ENCODE measurements around the gene TRIM29.

DNA sequence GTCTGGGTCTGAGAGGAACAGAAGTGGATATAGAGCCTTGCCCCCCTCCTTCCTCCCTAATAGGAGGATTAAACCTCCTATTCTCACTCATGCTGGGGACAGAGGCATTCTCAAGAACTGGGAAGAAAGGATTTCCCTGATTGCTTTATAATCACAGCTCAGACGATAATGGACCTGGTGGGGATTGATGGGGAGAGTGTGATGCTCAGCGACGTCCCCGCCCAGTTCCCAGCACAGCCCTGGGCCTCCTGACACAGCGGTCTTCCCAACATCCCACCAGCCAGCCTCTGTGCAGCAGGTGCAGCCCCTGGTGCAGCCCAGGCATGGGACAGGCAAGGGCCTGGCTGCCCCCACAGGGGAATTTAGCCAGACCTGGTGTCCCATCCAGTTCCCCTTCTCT lies 28.4 kb downstream of the TRIM29 start:
- TF ChIP-seq, protein P1, sequence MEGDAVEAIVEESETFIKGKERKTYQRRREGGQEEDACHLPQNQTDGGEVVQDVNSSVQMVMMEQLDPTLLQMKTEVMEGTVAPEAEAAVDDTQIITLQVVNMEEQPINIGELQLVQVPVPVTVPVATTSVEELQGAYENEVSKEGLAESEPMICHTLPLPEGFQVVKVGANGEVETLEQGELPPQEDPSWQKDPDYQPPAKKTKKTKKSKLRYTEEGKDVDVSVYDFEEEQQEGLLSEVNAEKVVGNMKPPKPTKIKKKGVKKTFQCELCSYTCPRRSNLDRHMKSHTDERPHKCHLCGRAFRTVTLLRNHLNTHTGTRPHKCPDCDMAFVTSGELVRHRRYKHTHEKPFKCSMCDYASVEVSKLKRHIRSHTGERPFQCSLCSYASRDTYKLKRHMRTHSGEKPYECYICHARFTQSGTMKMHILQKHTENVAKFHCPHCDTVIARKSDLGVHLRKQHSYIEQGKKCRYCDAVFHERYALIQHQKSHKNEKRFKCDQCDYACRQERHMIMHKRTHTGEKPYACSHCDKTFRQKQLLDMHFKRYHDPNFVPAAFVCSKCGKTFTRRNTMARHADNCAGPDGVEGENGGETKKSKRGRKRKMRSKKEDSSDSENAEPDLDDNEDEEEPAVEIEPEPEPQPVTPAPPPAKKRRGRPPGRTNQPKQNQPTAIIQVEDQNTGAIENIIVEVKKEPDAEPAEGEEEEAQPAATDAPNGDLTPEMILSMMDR (IDR thresholded peaks at IDR 0.05), result no peak
- TF ChIP-seq POLR2A (IDR thresholded peaks at IDR 0.05), result no peak
